Muscle layer of duodenum (tissue), 2 donors: ENCODE results near the gene ZFAND4.
"Not testable (repeated sequence)": the region's sequence is repeated elsewhere in the genome, so short reads cannot be mapped to it uniquely, and the experiment has no call there.

Experiments used
- H3K27ac ChIP-seq: one replicate; pipeline ENCODE4 v1.7.0; 2013; ENCODE audit warnings: mild to moderate bottlenecking, low read length
- H3K27me3 ChIP-seq: one replicate; pipeline ENCODE4 v1.7.0; 2013; ENCODE audit warnings: low read depth, mild to moderate bottlenecking, control low read depth, low read length
- H3K36me3 ChIP-seq, 2 donors: one replicate each; pipeline ENCODE4 v1.7.0; 2013; ENCODE audit warnings: low read length in 2 of 2, control low read depth in 1 of 2, mild to moderate bottlenecking in 1 of 2; ENCODE audit not compliant: insufficient read depth in 2 of 2, control insufficient read depth in 1 of 2
- H3K4me1 ChIP-seq, 2 donors: one replicate each; pipeline ENCODE4 v1.7.0; 2013; ENCODE audit warnings: low read length in 2 of 2, mild to moderate bottlenecking in 2 of 2, control low read depth in 1 of 2, moderate library complexity in 1 of 2; ENCODE audit not compliant: insufficient read depth in 2 of 2, control insufficient read depth in 1 of 2
- H3K4me3 ChIP-seq, 2 donors: one replicate each; pipeline ENCODE4 v1.7.0; 2013; ENCODE audit warnings: low read length in 2 of 2, low read depth in 1 of 2, mild to moderate bottlenecking in 1 of 2
- H3K9me3 ChIP-seq, 2 donors: one replicate each; pipeline ENCODE4 v1.7.0; 2013; ENCODE audit warnings: low read length in 2 of 2, control low read depth in 1 of 2, mild to moderate bottlenecking in 1 of 2; ENCODE audit not compliant: control insufficient read depth in 1 of 2
- donor health status: healthy.

ZFAND4 gene

GRCh38 chr10:45640049-45640448 is 32.5 kb downstream of the ZFAND4 start:
- Histone ChIP-seq H3K4me3 (no peak overlapping the region), H3K27me3 (no peaks in the 10 kb centered on the region), H3K27ac (no peak overlapping the region), H3K4me1 (no peaks in the 10 kb centered on the region), H3K36me3 (peaks cover 7 to 12% of the 10 kb centered on the region in 2 donors), H3K9me3 (no peaks in the 10 kb centered on the region)

DNA sequence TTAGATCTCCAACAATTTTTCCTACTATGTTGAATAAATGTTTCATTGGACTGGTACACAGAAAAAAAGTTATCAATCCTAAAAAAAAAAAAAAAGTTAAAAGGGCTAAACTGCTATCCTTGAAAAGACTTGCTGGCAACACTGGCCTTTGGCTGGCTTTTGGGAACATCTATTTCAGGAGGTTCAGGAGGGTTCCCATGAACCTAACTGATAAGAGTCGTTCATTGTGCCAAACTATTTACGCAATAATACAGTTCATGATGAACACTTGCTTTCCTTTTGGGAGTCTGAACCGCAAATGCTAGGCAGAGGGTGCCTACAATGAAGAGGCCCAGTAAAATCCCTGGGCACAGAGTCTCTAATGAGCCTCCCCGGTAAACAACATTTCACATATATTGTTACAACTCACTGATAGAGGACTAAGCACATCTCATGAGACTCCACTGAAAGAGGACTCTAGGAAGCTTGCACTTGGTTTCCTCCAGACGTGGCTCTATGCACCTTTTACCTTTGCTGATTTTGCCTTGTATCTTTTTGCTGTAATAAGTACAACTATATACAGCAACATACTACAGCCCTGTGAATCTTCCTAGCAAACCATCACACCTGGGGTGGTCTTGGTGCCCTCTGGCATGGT is 45.0 kb downstream of the ZFAND4 start:
- H3K27ac ChIP-seq, result no peak overlapping the region

GRCh38 chr10:45625879-45626278 is 46.7 kb downstream of the ZFAND4 start:
- no peak overlapping the region for H3K4me3 ChIP-seq
- H3K9me3 ChIP-seq, result no peaks in the 10 kb centered on the region
- H3K27ac ChIP-seq, result no peak overlapping the region
- H3K36me3 ChIP-seq, result peaks cover 7 to 15% of the 10 kb centered on the region in 2 donors
- H3K27me3 ChIP-seq, result no peaks in the 10 kb centered on the region
- no peaks in the 10 kb centered on the region for H3K4me1 ChIP-seq

More for the DNA sequence above, 45.0 kb downstream of the ZFAND4 start:
- Histone ChIP-seq H3K4me1 (no peaks in the 10 kb centered on the region), H3K27me3 (no peaks in the 10 kb centered on the region), H3K9me3 (no peaks in the 10 kb centered on the region), H3K4me3 (no peak overlapping the region), H3K36me3 (peaks cover 7 to 13% of the 10 kb centered on the region in 2 donors)

DNA sequence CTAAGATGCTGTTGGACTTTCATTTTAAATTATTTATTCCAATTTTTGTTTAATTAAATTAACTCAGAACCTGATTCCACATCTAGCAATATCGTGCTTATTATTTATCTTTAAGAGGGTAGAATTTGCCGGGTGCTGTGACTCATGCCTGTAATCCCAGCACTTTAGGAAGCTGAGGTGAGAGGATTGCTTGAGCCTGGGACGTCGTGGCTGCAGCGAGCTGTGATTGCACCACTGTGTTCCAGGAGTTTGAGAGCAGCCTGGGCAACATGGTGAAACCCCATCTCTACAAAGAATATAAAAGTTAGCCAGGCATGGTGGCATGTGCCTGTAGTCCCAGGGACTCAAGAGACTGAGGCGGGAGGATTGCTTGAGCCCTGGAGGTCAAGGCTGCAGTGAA is 47.8 kb downstream of the ZFAND4 start:
- Histone ChIP-seq H3K9me3 (no peaks in the 10 kb centered on the region), H3K27ac (no peak overlapping the region), H3K4me1 (no peaks in the 10 kb centered on the region), H3K27me3 (no peaks in the 10 kb centered on the region), H3K36me3 (peaks cover 7 to 20% of the 10 kb centered on the region in 2 donors), H3K4me3 (no peak overlapping the region)

GRCh38 chr10:45614869-45615268 is 57.7 kb downstream of the ZFAND4 start:
- H3K36me3 ChIP-seq, result peaks cover 6 to 35% of the 10 kb centered on the region in 2 donors
- H3K27ac ChIP-seq, result no peak overlapping the region
- no peaks in the 10 kb centered on the region for H3K27me3 ChIP-seq
- H3K4me1 ChIP-seq, result no peaks in the 10 kb centered on the region
- H3K4me3 ChIP-seq, result no peak overlapping the region
- H3K9me3 ChIP-seq, result no peaks in the 10 kb centered on the region

GRCh38 chr10:45612741-45613140 is 59.8 kb downstream of the ZFAND4 start:
- H3K9me3 ChIP-seq, result no peaks in the 10 kb centered on the region
- no peak overlapping the region for H3K27ac ChIP-seq
- peaks cover 6 to 39% of the 10 kb centered on the region in 2 donors for H3K36me3 ChIP-seq
- no peaks in the 10 kb centered on the region for H3K4me1 ChIP-seq
- no peaks in the 10 kb centered on the region for H3K27me3 ChIP-seq
- no peak overlapping the region for H3K4me3 ChIP-seq

DNA sequence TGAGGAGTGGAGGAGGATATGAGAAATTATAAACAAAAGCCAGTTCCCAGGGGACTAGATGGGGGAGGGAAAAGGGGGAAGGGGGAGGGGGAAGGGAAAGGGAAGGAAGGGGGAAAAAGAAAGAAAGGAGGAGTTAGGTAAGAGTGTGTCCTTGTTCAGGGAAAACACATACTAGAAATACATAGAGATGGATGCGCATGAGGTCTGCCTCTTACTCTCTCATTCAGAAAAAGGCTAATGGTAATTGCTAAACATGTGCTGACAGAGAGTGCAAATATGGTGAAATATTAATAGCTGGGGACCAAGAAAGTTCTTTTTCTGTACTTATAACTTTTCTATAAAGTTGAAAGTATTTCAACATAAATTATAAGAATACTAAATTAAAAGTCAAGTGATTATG is 64.5 kb downstream of the ZFAND4 start:
- H3K27ac ChIP-seq, result no peak overlapping the region
- H3K36me3 ChIP-seq, result peaks cover 6 to 34% of the 10 kb centered on the region in 2 donors

DNA sequence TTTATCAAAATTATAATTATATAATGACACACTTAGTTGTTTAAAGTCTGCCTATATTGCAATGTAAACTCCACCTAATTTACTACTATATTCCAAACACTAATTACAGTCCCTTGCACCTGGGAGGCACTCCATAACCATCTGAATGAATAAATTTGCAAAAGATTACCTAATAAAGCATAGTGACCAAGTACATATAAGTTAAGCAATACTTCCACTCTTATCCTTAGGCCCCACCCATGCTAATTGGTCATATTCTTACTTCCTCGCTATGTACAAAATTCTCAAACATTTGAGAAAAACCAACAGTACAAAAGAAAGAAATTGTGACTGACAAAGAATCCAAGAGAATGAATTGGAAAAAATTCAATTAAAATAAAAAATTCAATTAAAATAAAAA is 65.3 kb downstream of the ZFAND4 start:
- Histone ChIP-seq H3K4me3 (no peak overlapping the region), H3K4me1 (no peaks in the 10 kb centered on the region), H3K27me3 (no peaks in the 10 kb centered on the region), H3K36me3 (peaks cover 5 to 27% of the 10 kb centered on the region in 2 donors), H3K9me3 (no peaks in the 10 kb centered on the region), H3K27ac (no peak overlapping the region)

More for the DNA sequence above, 64.5 kb downstream of the ZFAND4 start:
- Histone ChIP-seq H3K4me3 (no peak overlapping the region), H3K9me3 (no peaks in the 10 kb centered on the region), H3K27me3 (no peaks in the 10 kb centered on the region), H3K4me1 (no peaks in the 10 kb centered on the region)

GRCh38 chr10:45602836-45603235 is 69.7 kb downstream of the ZFAND4 start:
- no peaks in the 10 kb centered on the region for H3K27me3 ChIP-seq
- no peak overlapping the region for H3K4me3 ChIP-seq
- no peaks in the 10 kb centered on the region for H3K36me3 ChIP-seq
- H3K27ac ChIP-seq, result no peak overlapping the region
- H3K4me1 ChIP-seq, result peaks cover 0 to 7% of the 10 kb centered on the region in 2 donors
- peaks cover 0 to 4% of the 10 kb centered on the region in 2 donors for H3K9me3 ChIP-seq

GRCh38 chr10:45602082-45602730 is 70.4 kb downstream of the ZFAND4 start:
- peaks cover 0 to 7% of the 10 kb centered on the region in 2 donors for H3K4me1 ChIP-seq
- no peaks in the 10 kb centered on the region for H3K27me3 ChIP-seq
- peaks cover 0 to 4% of the 10 kb centered on the region in 2 donors for H3K9me3 ChIP-seq
- no peak overlapping the region for H3K4me3 ChIP-seq
- no peak overlapping the region for H3K27ac ChIP-seq
- no peaks in the 10 kb centered on the region for H3K36me3 ChIP-seq

DNA sequence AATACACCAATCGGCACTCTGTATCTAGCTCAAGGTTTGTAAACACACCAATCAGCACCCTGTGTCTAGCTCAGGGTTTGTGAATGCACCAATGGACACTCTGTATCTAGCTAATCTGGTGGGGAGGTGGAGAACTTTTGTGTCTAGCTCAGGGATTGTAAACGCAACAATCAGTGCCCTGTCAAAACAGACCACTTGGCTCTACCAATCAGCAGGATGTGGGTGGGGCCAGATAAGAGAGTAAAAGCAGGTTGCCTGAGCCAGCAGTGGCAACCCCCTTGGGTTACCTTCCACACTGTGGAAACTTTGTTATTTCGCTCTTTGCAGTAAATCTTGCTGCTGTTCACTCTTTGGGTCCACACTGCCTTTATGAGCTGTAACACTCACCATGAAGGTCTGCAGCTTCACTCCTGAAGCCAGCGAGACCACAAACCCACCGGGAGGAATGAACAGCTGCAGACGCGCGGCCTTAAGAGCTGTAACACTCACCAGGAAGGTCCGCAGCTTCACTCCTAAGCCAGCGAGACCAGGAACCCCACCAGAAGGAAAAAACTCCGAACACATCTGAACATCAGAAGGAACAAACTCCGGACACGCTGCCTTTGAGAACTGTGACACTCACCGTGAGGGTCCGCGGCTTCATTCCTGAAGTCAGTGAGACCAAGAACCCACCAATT is 71.2 kb downstream of the ZFAND4 start:
- not testable (repeated sequence) for H3K36me3 ChIP-seq, H3K27ac ChIP-seq, H3K4me1 ChIP-seq, H3K27me3 ChIP-seq, H3K9me3 ChIP-seq, H3K4me3 ChIP-seq
